NCI-H2029 (cell line): ENCODE measurements around the gene CYP26B1.

Experiments
- DNase-seq: peaks from one replicate; lab custom pipeline; 2025; lab: John Stamatoyannopoulos, UW

The CYP26B1 gene

DNA sequence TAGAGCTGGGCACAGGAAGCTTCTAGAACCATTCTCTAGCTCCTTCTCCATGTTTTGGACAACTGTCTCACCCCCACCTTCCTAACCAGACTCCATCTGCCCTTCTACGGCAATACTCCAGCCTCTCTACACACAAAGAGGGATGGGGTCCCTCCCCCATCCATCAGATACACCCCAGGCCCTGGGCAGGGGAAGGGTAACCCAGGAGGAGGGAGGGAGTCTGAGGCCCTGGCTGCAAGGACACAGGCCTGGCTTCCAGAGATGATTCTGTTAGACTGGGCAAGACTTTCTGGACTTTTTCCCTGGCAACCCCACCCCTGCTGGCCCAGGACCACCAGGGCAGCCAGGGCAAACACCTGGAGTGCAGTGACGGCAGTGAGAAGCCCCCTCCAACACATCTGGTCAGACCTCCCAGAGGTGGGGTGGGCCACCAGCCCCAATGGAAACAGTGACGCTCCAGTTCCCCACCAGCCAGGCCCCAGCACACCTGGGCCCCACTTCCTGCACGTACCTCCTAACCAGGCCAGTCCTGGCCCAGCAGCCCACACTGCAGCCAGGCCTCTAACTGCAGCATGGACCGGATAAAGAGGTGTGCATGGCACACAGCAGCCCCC lies 6.5 kb downstream of the CYP26B1 start:
- no peak for DNase-seq

- DNase-seq: no peak
Measured at GRCh38 chr2:72140621-72140960, 7.1 kb downstream of the CYP26B1 start.

DNA sequence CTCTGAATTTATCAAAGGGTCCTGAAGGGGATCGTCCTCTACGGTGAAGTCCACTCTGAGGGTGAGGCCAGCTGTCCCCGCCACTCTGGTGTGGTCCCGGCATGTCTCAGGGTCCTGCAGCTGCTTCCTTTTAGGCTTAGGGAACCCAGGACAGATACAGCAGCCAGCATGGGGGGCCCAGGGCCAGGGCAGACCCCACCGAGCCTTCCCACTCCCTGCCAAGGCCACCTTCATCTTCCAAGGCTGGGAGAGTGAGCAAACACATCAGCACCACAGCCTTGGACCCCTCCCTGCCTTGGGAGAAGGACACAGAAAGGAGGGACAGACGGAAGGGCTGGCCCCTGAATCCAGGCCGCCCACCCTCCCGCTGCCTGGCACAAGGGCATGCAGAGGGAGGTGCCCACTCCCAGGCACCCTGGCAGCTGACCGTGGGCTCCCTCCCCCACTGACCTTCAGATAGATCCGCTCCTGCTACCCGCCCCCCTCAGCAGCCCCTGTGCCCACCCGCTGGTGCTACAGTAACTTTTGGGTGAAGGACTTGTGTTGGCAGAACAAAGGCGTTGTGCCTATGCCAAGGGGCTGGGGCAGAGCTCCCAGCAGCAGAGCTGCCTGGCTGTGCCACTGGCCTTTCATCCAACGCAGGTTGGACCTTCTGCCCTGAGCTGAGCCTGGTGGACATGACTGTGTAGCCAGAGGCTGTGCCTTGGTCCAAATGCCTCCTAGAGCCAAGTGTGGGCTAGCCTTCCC lies 7.6 kb downstream of the CYP26B1 start:
- no peak for DNase-seq

- DNase-seq: no peak
Measured at GRCh38 chr2:72139471-72139873, 8.2 kb downstream of the CYP26B1 start.

GRCh38 chr2:72138921-72139381 lies 8.7 kb downstream of the CYP26B1 start:
- no peak for DNase-seq

DNA sequence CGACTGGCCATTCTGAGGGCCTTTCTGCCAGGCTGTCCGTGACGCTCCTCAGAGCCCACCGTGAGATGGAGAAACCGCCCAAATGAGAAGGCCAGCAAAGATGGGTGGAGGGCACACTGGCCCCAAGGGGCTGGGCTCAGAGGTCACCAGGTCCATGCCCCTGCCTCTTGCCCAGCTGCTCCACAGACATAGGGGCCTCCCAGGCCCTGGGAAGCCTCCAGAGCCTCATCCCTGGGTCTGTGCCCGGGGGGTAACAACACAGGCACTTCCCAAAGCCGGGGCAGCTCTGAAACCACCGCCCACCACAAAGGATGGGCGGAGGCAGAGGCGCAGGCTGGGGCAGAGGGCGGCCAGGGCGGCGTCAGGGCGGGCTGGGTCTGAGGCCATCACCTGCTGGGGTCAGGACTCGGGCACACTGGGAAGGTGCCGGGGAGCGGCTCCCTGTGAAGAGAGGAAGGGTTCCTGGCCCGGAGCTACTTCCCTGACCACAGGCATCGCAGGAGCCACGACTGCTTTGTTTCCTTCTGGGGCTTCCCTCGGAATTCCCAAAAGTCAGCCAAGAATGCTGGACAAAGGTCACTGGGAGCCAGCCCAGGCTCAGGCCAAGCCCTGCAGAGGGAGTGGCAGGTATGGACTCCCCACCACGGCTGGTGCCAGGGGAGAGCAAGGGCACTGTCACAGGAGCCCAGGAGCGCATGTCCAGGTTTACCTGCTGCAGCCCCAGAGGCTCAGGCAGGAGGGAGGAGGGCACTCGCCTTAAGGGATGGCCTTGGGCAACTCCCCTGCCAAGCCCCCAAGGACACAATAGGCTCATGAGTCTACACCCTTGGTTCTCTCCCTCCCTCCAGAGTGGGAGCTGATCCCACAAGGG lies 9.4 kb downstream of the CYP26B1 start:
- no peak for DNase-seq

DNA sequence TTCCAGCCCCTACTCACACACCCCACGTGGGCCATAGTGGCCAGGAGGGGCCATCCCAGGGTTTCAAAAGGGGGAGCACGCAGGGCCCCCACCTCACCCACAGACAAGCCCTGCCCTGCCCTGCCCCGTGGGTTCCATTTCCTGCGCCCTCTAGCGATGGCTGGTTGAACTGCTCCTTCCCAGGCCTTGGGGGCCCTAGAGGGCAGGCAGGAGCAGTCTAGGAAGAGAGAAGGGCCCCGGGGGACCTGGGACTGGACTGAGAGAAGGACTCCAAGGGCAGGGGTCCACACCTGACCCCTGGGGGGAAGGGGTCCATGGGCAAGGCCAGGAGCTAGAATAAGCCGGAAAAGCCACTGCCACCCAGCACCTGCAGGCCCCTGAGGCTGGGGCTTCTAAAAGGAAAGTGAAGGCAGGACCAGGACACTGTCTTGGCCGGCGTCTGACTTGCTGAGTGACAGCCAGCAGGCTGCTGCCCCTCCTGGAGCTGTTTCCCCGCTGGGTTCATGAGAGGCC lies 10.1 kb downstream of the CYP26B1 start:
- peak; percentile 15 for DNase-seq

- DNase-seq: no peak
Measured at GRCh38 chr2:72136933-72137497, 10.6 kb downstream of the CYP26B1 start.

GRCh38 chr2:72136331-72136730 lies 11.3 kb downstream of the CYP26B1 start:
- no peak for DNase-seq

GRCh38 chr2:72135921-72136320 lies 11.7 kb downstream of the CYP26B1 start:
- DNase-seq: no peak

- DNase-seq: no peak
Measured at GRCh38 chr2:72134997-72135800, 12.5 kb downstream of the CYP26B1 start.

GRCh38 chr2:72134408-72134996 lies 13.2 kb downstream of the CYP26B1 start:
- DNase-seq: no peak

- DNase-seq: no peak
Measured at GRCh38 chr2:72133721-72134407, 13.8 kb downstream of the CYP26B1 start.

GRCh38 chr2:72132981-72133720 lies 14.5 kb downstream of the CYP26B1 start:
- no peak for DNase-seq

- no peak for DNase-seq
Measured at GRCh38 chr2:72131916-72132841, 15.5 kb downstream of the CYP26B1 start.

DNA sequence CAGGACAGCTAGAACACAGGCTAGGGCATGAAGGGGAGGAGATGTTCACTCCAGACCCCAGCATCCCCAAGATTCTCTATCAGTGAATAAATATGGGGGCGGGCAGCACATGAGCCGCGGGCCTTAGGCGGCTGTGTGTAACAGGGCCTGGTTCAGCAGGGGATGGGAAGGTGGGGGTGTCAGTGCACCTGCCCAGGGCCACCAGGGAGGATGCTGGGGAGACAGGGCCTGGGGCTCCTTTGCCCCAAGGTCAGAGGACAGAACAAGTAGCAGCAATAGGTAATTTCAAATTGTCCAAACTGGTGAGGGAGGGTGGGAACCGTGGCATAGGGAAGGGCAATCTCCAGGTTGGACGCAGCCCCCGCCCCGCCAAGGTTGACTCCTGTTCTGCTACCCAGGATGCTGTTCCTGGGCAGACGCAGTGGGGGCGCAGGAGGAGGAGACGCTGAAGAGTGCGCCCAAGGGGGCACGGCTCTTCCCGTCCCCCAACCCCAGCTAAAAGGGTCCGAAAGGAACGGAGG lies 16.2 kb downstream of the CYP26B1 start:
- no peak for DNase-seq

DNA sequence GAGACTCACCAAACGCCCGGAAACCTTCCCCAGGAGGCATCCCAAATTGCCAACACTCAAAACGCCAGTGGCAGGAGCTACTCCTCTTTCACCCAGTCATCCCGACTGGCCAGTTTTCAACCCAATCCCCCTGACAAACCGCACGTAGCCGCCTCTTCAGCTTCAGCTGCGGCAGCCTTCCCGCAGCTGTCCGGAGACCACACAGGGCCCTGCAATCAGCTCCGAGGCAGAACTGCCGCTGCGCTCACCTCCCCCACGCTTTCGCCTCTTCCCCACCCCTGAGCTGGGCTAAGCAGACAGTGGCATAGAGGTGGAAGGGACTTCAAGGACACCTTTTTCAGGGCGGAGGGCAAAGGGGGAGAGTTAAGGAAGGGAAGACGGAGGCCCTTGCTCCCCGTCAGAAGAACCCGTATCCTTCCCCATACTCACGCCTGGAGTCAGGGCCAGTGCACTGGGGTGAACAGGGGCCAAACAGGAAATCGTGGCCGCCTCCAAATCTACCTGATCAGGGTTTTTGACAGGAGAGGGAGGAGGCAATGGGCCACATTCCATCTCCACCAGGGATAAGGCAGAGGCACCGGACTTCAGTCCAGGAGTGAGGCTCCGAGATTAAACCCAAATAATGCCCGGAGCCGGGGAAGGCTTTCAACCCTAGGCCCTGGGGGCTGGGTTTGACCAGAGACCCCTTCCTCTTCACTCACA lies 16.9 kb downstream of the CYP26B1 start:
- no peak for DNase-seq
